Left lung (tissue), 14 donors: ENCODE measurements around the gene CFAP44. TPM values are rescaled to one million over a fixed set of nuclear protein-coding genes. Genes with fewer than 3 reads are reported as not detected.
"Not testable (repeated sequence)": the region's sequence is repeated elsewhere in the genome, so short reads cannot be mapped to it uniquely, and the experiment has no call there.

Source experiments
- ATAC-seq: fragments of 200-7000 bp; cut with Tn5 transposase; one replicate; pipeline ENCODE4 v1.9.1; 2020; ENCODE audit warnings: moderate library complexity
- DNase-seq, 4 donors: peaks; one replicate each; pipeline ENCODE4 v3.0.0-alpha.2; 2013 to 2020
- H3K27ac ChIP-seq, 2 donors: fragments of 200-600 bp; sonication (generic) in 1 of 2; one replicate each; pipeline versions ENCODE4 v1.5.0 to v1.8.0; 2020 to 2021
- H3K27me3 ChIP-seq, 2 donors: fragments of 200-600 bp; sonication (generic) in 1 of 2; one replicate each; pipeline versions ENCODE4 v1.5.0 to v1.8.0; 2020 to 2021
- H3K36me3 ChIP-seq, 2 donors: fragments of 200-600 bp; sonication (generic) in 1 of 2; one replicate each; pipeline versions ENCODE4 v1.5.0 to v1.8.0; 2020 to 2021
- H3K4me1 ChIP-seq, 2 donors: fragments of 200-600 bp; one replicate each; pipeline ENCODE4 v1.8.0; 2021
- H3K4me3 ChIP-seq, 2 donors: fragments of 200-600 bp; sonication (generic) in 1 of 2; one replicate each; pipeline versions ENCODE4 v1.5.0 to v1.8.0; 2020 to 2021; ENCODE audit warnings: mild to moderate bottlenecking in 1 of 2
- H3K9me3 ChIP-seq, 2 donors: fragments of 200-600 bp; sonication (generic) in 1 of 2; one replicate each; pipeline versions ENCODE4 v1.5.0 to v1.8.0; 2020 to 2021
- intact Hi-C, 2 donors: fragments of 100-400 bp; cut with DNase I; formaldehyde crosslinking; loops; one replicate each; pipeline versions ENCODE4 v1.11.2 to v1.14.2; 2022
- long read RNA-seq, 12 donors: library from polyadenylated mRNA in 2 of 12; unstranded in 2 of 12; transcript quantifications; one replicate each; pipeline ENCODE4 v2.0.0 and lab custom pipeline, GENCODE V29; 2019 to 2026
- polyA plus RNA-seq, 6 donors: library from polyadenylated mRNA; unstranded; fragments of 120-200 nt; gene quantifications; one replicate each; pipeline ENCODE4 v1.2.1, GENCODE V29; 2013; ENCODE audit not compliant: insufficient read length in 6 of 6
- total RNA-seq, 2 donors: library from RNA; stranded (reverse); fragmentation: NEBNext Ultra II Directional; extraction: Animal tissue kit (Norgen Biotek cat#: 25700); gene quantifications; one replicate each; pipeline ENCODE4 v1.2.1, GENCODE V29; 2021
- TF ChIP-seq, protein P1 (sequence below), 2 donors: fragments of 200-600 bp; sonication (generic) in 1 of 2; IDR thresholded peaks; one replicate each; pipeline versions ENCODE4 v1.5.0 to v1.8.0; 2021; ENCODE audit warnings: antibody characterized with exemption in 2 of 2
- donor health status: DM: no; HTN: yes; CAD: no.
- donor health status: DM: no; HTN: no; CAD: no.

The CFAP44 gene, protein sequence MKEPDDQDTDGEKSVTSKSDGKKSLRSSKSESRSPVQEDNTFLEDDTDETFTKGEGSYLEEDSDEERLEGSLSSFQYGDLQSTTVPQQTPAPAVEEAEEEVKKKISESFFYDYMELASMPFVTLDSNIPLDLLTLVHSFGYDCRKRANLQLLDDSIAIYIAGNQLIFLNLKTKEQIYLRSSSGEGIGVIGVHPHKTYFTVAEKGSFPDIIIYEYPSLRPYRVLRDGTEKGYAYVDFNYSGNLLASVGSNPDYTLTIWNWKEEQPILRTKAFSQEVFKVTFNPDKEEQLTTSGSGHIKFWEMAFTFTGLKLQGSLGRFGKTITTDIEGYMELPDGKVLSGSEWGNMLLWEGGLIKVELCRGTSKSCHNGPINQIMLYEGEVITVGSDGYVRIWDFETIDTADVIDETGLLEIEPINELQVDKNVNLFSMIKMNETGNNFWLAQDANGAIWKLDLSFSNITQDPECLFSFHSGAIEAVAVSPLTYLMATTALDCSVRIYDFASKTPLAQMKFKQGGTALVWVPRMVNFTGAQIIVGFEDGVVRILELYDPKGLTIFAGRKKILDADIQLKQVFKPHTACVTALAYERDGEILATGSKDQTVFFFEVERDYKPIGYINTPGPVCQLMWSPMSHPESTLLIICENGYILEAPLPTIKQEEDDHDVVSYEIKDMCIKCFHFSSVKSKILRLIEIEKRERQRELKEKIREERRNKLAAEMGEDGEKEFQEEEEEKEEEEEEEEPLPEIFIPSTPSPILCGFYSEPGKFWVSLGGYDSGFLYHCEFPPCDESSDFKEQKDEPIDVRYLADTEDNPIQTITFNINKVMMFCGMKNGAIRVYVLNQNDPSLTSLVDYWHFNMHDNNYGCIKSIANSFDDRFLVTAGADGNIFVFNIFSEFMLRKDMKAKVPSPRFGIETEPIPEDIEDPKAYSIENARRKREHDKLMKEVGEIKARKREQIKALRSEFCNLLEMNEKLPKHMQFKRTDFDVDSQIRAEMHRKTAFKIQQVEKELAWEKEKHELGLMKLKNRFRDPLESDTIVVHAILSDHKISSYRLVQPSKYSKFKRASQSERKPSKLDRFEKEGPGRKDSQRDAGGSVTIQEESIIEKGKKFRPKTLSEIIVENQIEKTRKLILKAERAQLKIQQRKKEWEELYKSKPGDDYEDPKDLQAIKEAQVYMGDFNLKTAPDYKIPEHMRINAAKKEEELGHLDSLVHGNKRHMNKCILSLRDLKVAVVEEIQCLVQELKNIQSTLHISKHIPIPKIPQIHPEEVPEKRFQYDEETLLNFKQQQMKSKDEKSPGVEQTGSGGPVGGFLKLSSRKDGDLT (N-terminal part only)
- total RNA-seq (10 to 100 TPM in 1 of 2 donors, 1 to 10 TPM in 1; 6.1 to 11.4 TPM), polyA plus RNA-seq (10 to 100 TPM; 18.2 to 31.4 (median 26.8) TPM)
- long read RNA-seq, donor 1: 0 reads
- long read RNA-seq, donor 2: 0 reads
- long read RNA-seq, donor 3: 0 reads
- long read RNA-seq, donor 4: 0 reads
- long read RNA-seq, donor 5: 0 reads
- long read RNA-seq, donor 6: 0 reads
- long read RNA-seq, donor 7, partial matches to known transcripts: 0 of 1 reads
- long read RNA-seq, donor 7, other reads (novel, unspliced or antisense): 0 of 1 reads
- long read RNA-seq, donor 8: 0 reads
- long read RNA-seq, donor 9: 0 reads
- long read RNA-seq, donor 10: 0 reads
- long read RNA-seq, donor 11: 0 reads
- long read RNA-seq, donor 12: 0 reads

DNA sequence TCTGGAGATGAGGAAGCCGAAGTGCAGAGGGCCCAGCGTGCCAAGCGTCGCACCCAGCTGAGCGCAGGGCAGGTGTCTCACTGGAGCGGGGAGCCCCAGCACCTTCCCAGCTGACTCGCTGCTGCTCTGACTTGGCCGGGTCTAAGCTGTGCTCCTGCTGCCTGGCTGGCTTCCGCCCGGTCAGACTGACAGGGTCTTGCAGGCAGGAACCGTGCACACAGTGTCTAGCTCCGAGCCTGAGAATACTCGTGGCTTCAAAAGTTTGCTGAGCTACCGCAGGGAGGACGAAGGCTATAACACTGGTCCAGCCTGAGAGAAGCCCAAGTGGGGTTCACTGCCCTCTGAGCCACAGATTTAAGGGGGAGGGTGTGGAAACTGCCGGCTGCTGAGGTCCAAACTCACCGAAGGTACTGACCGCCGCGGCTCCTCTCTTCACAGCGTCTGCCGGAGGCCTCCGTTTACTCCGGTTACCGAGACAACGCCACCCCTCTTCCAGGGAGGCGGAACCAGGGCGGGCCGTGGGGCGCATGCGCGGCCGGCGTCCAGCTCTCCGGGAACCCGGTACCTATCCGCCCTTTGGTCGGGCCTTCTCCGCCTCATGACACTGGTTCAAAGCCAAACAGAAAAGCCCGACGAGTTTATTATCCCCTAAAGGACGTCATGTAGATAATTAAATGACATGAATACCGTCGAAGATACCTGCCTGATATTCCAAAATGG, at the start of gene CFAP44:
CFAP44 (minus strand) TSS at position 443 of the 720 bp plus-strand sequence. CDS start 7,829 bp downstream, outside the sequence.
- intact Hi-C loops: no loop called here
- TF ChIP-seq, protein P1, sequence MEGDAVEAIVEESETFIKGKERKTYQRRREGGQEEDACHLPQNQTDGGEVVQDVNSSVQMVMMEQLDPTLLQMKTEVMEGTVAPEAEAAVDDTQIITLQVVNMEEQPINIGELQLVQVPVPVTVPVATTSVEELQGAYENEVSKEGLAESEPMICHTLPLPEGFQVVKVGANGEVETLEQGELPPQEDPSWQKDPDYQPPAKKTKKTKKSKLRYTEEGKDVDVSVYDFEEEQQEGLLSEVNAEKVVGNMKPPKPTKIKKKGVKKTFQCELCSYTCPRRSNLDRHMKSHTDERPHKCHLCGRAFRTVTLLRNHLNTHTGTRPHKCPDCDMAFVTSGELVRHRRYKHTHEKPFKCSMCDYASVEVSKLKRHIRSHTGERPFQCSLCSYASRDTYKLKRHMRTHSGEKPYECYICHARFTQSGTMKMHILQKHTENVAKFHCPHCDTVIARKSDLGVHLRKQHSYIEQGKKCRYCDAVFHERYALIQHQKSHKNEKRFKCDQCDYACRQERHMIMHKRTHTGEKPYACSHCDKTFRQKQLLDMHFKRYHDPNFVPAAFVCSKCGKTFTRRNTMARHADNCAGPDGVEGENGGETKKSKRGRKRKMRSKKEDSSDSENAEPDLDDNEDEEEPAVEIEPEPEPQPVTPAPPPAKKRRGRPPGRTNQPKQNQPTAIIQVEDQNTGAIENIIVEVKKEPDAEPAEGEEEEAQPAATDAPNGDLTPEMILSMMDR (IDR thresholded peaks at IDR 0.05): no peak
- no peak within 1 kb of the TSS for H3K27ac ChIP-seq
- DNase-seq (peak; percentile 77 to 91 (median 86)), ATAC-seq (peak; percentile 95)
- peak within 1 kb of the TSS; percentile 8 to 21 for H3K4me3 ChIP-seq
- no peaks in the 10 kb centered on the region for H3K27me3 ChIP-seq
- no peaks in the 10 kb centered on the region for H3K4me1 ChIP-seq
- no peaks in the 10 kb centered on the region for H3K9me3 ChIP-seq
- peaks cover 0 to 5% of the 10 kb centered on the region in 2 donors for H3K36me3 ChIP-seq

DNA sequence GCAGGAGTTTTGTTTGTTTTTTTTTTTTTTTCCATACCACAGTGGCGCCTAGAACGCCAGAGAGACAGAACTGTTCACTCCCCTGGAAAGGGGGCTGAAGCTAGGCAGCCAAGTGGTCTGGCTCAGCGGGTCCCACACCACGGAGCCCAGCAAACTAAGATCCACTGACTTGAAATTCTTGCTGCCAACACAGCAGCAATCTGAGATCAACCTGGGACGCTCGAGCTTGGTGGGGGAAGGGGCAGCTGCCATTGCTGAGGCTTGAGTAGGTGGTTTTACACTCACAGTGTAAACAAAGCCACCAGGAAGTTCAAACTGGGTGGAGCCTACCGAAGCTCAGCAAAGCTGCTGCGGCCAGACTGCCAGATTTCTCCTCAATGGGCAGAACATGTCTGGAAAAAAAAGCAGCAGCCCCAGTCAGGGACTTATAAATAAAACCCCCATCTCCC, 43.9 kb upstream of the CFAP44 start:
- ATAC-seq (peak; percentile 89), DNase-seq (peak in 3 of 4 donors; percentile 15 to 72 (median 63))
- no peak overlapping the region for H3K4me3 ChIP-seq
- peaks cover 0 to 23% of the 10 kb centered on the region in 2 donors for H3K36me3 ChIP-seq
- H3K27me3 ChIP-seq: no peaks in the 10 kb centered on the region
- H3K9me3 ChIP-seq: peaks cover 0 to 2% of the 10 kb centered on the region in 2 donors
- TF ChIP-seq, protein P1 (IDR thresholded peaks at IDR 0.05): no peak
- intact Hi-C loops: no loop called here
- H3K4me1 ChIP-seq: no peaks in the 10 kb centered on the region
- H3K27ac ChIP-seq: no peak overlapping the region

DNA sequence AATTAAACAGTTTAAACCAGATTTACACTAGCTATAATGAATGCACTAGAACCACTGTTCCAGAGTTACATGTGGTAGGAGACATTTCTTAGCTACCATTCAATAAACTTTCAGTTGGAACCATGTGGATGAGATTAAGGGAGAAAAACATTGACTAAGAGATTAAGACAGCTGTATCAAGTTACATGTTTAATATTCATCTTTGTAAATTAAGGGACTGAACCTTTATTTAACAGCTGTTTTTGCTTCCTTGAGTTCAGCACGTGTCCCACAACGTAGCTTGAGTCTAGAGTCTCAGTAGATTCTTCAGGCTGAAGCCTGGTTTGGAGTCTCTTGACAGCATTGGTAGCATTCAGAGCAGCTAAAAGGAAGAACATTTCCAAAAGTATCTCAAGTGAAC, 27.2 kb upstream of the CFAP44 start:
- Histone ChIP-seq H3K4me1 (no peaks in the 10 kb centered on the region), H3K36me3 (peaks cover 0 to 41% of the 10 kb centered on the region in 2 donors), H3K27me3 (no peaks in the 10 kb centered on the region), H3K4me3 (no peak overlapping the region), H3K27ac (no peak overlapping the region), H3K9me3 (no peaks in the 10 kb centered on the region)
- DNase-seq (no peak), ATAC-seq (no peak)
- TF ChIP-seq, protein P1 (IDR thresholded peaks at IDR 0.05): no peak
- intact Hi-C loops: no loop called here

DNA sequence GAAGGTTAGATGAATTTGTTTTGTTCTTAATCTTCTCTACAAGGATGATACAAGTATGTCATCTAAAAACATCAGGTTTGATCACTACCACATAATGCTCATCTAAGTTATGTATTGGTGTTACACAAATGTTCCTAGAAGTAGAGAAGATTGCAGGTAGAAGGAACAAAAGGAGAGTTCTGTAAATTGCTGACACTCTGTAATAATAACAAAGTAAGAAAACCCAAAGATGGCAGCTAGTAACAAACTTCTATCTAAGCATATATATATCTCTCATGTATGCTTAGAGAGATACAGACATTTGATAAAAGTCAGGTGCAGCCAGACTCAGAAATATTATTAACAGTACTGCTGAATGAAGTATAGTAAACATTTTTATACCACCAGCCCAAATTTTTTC, 20.2 kb upstream of the CFAP44 start:
- Histone ChIP-seq H3K27ac (no peak overlapping the region), H3K4me1 (no peaks in the 10 kb centered on the region), H3K27me3 (no peaks in the 10 kb centered on the region), H3K4me3 (no peak overlapping the region), H3K9me3 (no peaks in the 10 kb centered on the region), H3K36me3 (peaks cover 0 to 50% of the 10 kb centered on the region in 2 donors)
- DNase-seq (no peak), ATAC-seq (no peak)
- intact Hi-C loops: no loop called here
- TF ChIP-seq, protein P1 (IDR thresholded peaks at IDR 0.05): no peak

DNA sequence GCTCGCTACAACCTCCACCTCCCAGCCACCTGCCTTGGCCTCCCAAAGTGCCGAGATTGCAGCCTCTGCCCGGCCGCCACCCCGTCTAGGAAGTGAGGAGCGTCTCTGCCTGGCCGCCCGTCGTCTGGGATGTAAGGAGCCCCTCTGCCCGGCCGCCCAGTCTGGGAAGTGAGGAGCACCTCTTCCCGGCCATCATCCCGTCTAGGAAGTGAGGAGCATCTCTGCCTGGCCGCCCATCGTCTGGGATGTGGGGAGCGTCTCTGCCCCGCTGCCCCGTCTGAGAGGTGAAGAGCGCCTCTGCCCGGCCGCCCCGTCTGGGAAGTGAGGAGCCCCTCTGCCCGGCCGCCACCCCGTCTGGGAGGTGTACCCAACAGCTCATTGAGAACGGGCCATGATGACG, 17.3 kb upstream of the CFAP44 start:
- H3K4me3 ChIP-seq, H3K4me1 ChIP-seq, intact Hi-C loops, ATAC-seq, H3K27me3 ChIP-seq, H3K27ac ChIP-seq, DNase-seq, H3K9me3 ChIP-seq: not testable (repeated sequence)
- H3K36me3 ChIP-seq: peaks cover 0 to 32% of the 10 kb centered on the region in 2 donors
